Measurements from ENCODE around the gene MACROD2.

MACROD2 gene

DNA sequence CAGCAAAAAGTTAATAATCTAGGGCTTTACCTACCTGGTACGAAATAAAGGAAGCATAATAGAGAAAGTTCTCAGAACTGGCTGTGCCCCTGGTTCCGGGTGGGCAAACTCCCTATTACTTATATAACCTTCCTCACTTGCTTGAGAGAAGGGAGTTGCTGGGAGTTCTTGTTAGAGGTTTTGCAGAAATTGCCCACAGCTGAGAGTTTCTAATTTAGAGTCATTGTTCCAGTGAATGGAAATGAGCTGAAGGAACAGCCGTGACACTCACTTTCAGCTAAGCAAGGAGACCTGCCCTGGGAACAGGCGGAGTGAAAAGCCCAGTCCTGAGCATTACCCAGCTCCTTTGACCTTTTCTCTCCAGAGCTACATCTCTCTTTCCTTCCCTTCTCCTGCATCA, 936.7 kb downstream of the MACROD2 start:
- DNase-seq, result no peak

GRCh38 chr20:14935285-14935684, 940.0 kb downstream of the MACROD2 start:
- DNase-seq, result no peak

DNA sequence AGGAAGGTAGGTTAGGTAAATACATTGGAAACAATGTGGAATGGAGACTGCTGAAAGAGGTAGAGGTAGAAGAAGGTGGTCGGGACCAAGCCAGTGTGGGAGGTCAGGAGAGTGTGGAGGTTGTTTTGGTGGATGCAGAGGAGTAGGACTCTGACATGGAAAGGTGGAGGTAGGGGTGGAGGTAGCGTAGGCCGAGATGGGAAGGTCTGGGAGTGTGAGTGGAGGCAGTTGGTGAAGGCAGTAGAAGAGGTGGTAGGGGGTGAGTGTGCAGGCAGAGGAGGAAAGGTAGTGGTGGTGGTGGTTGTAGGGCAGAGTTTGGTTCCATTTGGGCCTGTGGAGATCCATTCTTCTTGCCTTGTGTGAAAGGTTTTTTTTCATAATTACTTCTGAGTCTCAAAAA, 941.7 kb downstream of the MACROD2 start:
- DNase-seq, result no peak

GRCh38 chr20:14937846-14938245, 942.5 kb downstream of the MACROD2 start:
- DNase-seq, result no peak

GRCh38 chr20:14947536-14947935, 952.2 kb downstream of the MACROD2 start:
- no peak for DNase-seq

DNA sequence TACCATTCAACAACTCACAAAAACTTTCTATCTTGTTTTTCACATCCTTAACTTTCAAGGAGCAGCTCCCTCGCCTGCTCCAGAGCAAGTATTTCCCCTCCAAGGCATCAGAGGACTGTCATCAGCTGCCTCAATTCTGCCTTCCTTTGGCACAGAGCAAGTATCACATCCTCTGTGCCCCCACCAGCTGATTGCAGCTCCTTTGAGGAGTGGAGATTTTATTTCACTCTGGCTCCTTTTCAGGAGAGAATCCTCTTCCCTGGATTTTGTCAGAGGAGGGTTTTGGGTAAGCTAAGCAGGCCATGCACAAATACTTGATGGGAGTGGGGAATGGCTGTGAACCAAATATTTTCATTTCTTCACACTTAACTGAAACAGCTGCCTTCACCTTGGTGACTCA, 952.6 kb downstream of the MACROD2 start:
- no peak for DNase-seq

DNA sequence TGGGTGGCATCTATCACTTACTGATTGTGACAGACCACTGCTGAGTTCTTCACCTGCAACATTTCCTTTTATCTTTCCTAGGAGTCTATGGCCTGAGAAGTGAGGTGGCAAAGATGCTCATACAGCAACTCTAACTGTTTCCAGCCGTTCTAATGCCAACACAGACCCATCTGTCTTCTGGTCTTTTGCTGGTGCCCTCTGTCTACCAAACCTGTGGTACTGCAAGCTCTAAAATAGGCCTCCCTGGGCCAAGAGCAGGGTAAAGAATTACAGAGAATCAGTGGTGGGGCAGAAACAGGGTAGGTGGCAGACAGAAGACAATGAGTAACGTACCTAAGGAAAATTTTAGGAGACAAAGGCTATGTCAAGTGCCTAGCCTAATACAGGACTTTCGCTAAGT, 953.1 kb downstream of the MACROD2 start:
- DNase-seq, result no peak

DNA sequence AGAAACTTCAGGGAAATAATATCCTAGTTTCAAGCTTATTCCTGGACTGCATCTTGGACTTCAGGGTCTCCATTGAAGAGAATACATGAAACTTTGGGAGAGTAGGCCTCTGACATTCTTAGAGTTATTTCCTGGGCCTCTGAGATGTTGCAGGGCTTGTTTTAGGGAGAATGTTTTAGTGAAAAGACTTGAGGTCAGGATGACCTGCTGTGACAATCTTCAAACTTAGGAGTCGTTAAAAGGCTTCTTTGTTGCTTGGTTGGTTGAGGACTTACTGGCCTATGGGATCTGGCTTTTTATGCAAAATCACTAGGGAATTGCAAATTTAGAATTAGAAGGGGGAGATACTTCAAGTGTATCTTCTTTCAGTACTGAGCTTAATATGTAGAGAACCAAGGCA, 955.3 kb downstream of the MACROD2 start:
- DNase-seq, result no peak

- DNase-seq, result no peak
Observed at GRCh38 chr20:14951105-14951504, 955.8 kb downstream of the MACROD2 start.

DNA sequence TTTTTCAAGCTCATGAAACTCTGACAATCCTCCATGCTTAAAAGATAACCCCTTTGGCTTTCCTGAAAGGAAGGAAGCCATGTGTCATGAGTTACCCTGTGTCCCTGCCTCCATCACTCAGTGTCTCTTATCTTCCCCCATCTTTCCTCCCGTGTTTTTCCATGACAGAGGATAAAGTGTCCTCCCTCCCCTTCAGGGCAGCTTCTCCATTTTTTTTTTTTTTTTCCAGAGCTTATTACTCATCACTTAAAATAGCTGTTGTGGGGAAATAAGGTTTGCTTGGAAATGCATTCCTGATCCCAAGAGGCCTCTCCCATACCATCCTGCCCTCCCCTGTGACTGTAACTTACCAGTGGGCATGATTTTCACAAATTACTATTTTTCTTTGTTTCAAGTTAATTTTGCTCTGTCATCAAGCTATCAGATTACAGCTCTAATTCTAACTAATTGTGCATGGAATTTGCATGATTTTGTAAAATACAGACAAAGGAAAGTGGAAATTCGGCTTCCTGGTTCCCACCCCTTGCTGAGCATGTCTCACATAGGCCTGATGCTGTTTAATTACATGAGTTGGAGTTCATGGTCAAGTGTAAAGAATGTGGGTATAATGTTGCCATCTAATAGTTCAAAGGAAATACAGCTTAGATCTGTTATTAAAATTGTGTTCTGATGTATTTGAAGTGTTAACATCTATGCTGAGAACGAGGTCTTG, 956.5 kb downstream of the MACROD2 start:
- DNase-seq, result no peak

GRCh38 chr20:14953736-14954135, 958.4 kb downstream of the MACROD2 start:
- no peak for DNase-seq

DNA sequence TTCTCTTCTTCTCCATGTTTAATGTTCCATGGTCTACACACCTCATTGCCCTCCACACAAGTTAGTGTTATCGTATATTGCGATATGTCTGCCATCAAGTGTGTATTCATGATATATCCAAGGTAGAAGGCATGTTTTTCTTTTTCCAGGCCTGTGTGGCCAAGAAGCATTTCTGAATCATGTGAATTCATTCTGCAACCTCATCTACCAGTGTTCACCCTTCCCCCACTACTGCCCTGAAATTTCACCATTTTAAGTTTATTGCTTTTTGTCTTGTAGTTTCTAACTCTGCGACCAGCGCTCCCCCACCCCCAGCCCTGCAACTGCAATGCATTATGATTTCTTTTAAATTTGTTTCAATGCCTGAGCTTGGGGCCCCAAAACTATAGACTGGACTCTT, 960.1 kb downstream of the MACROD2 start:
- DNase-seq, result no peak

GRCh38 chr20:14956026-14956425, 960.7 kb downstream of the MACROD2 start:
- no peak for DNase-seq

GRCh38 chr20:14956538-14956937, 961.2 kb downstream of the MACROD2 start:
- no peak for DNase-seq

DNA sequence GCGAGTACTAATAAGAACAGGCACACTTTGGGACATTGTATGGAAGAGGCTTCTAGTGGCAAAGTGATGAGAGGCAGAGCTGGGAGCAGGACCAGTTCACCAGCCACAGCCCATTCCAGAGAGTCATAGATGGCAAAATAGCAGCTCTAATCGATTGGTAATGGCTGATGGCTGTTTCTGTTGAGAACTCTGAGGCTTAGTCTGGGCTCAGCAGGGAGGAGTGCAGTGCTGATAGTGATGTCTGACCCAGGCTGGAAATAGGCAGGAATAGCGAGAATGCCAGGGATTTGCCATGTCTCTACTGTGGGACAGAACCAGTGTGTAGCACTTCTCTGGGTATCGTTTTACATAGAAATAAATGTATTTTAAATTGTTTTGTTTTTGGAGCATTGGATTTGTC, 962.1 kb downstream of the MACROD2 start:
- DNase-seq, result no peak

GRCh38 chr20:14958626-14959025, 963.3 kb downstream of the MACROD2 start:
- no peak for DNase-seq

DNA sequence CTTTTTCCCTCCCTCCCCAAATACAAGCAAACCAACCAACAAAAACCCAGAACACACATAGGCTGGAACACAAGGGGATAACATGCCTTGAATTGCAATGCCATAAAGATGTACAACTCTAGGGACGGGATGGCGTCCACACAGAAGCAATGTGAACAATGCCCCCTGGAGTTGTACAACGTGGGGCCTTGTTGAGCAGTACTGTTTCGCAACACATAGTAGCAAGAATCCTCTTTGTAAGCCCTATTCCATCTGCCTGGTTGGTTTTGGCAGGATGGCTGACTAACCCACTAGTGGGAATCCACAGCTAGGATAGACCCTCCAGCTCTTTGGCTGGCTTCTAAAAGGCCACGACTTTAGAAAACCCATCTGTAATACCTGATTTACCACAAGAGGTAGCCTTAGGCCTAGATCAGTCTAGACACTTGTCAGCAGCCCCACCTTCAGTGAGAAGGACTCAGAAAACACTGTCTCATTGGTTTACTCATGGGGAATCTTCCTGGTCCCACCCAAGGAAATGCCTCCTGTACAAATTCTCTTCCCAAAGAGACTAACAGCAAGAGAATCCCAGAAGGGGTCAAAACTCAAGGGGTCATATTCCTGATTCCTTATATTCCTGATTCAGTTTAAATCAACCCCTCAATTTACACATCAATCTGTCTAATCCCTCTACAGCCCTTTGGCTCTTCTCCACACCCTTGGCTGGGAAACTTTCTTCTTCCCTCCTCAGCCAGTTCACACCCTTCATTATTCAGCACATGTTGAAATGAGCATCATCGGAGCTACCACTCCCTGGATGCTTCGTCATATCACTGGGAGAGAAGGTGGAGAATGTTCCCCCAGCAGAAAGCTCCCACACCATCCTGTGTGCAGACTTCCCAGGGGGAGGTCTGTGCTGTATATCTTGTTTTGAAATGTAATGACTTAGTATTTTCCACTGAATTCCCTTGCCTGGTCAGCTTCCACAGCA, 964.5 kb downstream of the MACROD2 start:
- DNase-seq, result no peak

- DNase-seq, result no peak
Observed at GRCh38 chr20:14960831-14961230, 965.5 kb downstream of the MACROD2 start.

DNA sequence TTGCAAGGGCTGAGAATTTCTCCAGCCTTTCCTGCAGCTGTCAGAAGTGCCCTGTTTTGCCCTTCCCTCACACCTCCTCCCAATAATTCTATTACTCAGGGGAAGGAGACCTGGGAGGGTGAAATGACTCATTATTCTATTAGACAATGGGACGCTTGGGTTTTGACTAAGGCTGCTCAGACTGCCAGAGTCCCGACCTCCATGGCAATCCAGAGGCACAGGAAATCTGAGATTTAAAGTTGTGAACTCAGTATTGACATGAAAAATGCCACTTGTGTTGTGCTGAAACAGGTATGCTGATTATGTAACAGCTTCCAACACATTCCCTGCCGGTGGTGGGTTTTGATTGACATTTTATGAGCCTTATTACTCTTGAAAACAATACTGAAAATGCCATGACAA, 967.9 kb downstream of the MACROD2 start:
- no peak for DNase-seq

- DNase-seq, result no peak
Observed at GRCh38 chr20:14966203-14966602, 970.9 kb downstream of the MACROD2 start.

DNA sequence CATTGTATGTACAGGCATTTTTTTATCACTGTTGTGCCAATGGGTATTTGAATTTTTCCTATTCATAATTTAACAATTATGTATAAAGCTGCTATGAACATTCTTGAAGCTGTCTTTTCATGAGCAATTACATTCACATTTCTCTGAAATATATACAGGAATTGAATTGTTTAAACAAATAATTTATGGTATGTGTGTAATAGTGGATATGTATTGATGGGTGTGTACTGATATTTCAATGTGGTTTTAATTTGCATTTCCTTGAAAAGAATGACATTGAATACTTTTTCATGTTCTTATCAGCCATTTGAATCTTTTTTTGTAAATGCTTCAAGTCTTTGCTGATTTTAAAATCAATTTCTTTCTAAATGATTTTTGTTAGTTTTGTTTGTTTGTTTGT, 971.5 kb downstream of the MACROD2 start:
- no peak for DNase-seq

GRCh38 chr20:14972256-14972655, 976.9 kb downstream of the MACROD2 start:
- no peak for DNase-seq

- DNase-seq, result no peak
Observed at GRCh38 chr20:14972690-14973089, 977.4 kb downstream of the MACROD2 start.

DNA sequence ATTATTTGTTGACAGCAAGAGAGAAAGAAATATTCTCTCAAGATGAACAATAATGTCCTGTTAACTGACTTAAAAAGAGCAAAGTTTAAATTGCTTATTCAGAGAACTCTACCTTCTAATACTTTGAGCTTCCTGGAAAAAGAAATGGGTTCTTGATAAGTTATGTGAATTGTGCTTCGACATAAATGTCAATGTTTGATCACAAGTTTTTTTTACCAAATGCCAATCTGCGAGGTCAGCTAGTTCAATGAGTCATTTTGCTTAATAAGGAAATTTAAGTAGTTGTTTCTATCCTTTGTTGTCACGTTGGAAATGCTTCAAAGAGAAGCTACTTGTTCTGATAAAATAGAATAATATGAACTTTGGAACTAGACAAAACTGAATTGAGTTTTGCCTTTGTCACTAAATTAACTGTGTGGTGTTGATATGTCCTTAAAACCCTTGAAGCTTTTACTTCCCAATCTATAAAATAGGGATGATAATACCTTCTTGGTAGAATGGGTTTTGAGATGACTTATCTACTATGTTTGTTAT, 984.2 kb downstream of the MACROD2 start:
- no peak for DNase-seq
